Measurements from ENCODE around the gene WDR83.

WDR83 gene

GRCh38 chr19:12646551-12646950, 20.1 kb upstream of the WDR83 start:
- no peak overlapping the region for H3K4me3 ChIP-seq (replicated peaks; ENCODE audit: low read depth, low read length)
- DNase-seq (ENCODE audit: extremely low read depth, low read depth), result no peak
- no peak for TF ChIP-seq CTCF (IDR thresholded peaks at IDR 0.05; ENCODE audit: low read depth, low read length, missing control alignments)

GRCh38 chr19:12647047-12647446, 19.6 kb upstream of the WDR83 start:
- DNase-seq (ENCODE audit: extremely low read depth, low read depth), result no peak
- TF ChIP-seq CTCF (IDR thresholded peaks at IDR 0.05; ENCODE audit: low read depth, low read length, missing control alignments), result no peak
- no peak overlapping the region for H3K4me3 ChIP-seq (replicated peaks; ENCODE audit: low read depth, low read length)

- no peak for TF ChIP-seq CTCF (IDR thresholded peaks at IDR 0.05; ENCODE audit: low read depth, low read length, missing control alignments)
- no peak overlapping the region for H3K4me3 ChIP-seq (replicated peaks; ENCODE audit: low read depth, low read length)
- DNase-seq (ENCODE audit: extremely low read depth, low read depth), result no peak
Observed at GRCh38 chr19:12647490-12648071, 19.0 kb upstream of the WDR83 start.

- DNase-seq (ENCODE audit: extremely low read depth, low read depth), result no peak
- peak; percentile 12 for TF ChIP-seq CTCF (IDR thresholded peaks at IDR 0.05; ENCODE audit: low read depth, low read length, missing control alignments)
- no peak overlapping the region for H3K4me3 ChIP-seq (replicated peaks; ENCODE audit: low read depth, low read length)
Observed at GRCh38 chr19:12648088-12648487, 18.5 kb upstream of the WDR83 start.

GRCh38 chr19:12649941-12650340, 16.7 kb upstream of the WDR83 start:
- no peak for TF ChIP-seq CTCF (IDR thresholded peaks at IDR 0.05; ENCODE audit: low read depth, low read length, missing control alignments)
- H3K4me3 ChIP-seq (replicated peaks; ENCODE audit: low read depth, low read length), result no peak overlapping the region

GRCh38 chr19:12652219-12652618, 14.4 kb upstream of the WDR83 start:
- H3K4me3 ChIP-seq (replicated peaks; ENCODE audit: low read depth, low read length), result no peak overlapping the region
- no peak for TF ChIP-seq CTCF (IDR thresholded peaks at IDR 0.05; ENCODE audit: low read depth, low read length, missing control alignments)
- DNase-seq (ENCODE audit: extremely low read depth, low read depth), result no peak

More at GRCh38 chr19:12649941-12650340, 16.7 kb upstream of the WDR83 start:
- no peak for DNase-seq (ENCODE audit: extremely low read depth, low read depth)

GRCh38 chr19:12655546-12655945, 11.1 kb upstream of the WDR83 start:
- no peak for TF ChIP-seq CTCF (IDR thresholded peaks at IDR 0.05; ENCODE audit: low read depth, low read length, missing control alignments)
- no peak for DNase-seq (ENCODE audit: extremely low read depth, low read depth)
- H3K4me3 ChIP-seq (replicated peaks; ENCODE audit: low read depth, low read length), result no peak overlapping the region
